HG03565 (cell line): ENCODE measurements around the gene PRICKLE1.
"Not testable (repeated sequence)": the region's sequence is repeated elsewhere in the genome, so short reads cannot be mapped to it uniquely, and the experiment has no call there.

Experiments used
- ATAC-seq: cut with Tn5 transposase; IDR thresholded peaks from one replicate; pipeline ENCODE4 v1.9.1; 2021; ENCODE audit warnings: mild to moderate bottlenecking, moderate library complexity; ENCODE audit not compliant: unreplicated experiment

PRICKLE1 gene

GRCh38 chr12:42557586-42558172 is 31.9 kb downstream of the PRICKLE1 start:
- no peak for ATAC-seq

- no peak for ATAC-seq
Measured at GRCh38 chr12:42556917-42557316, 32.6 kb downstream of the PRICKLE1 start.

- no peak for ATAC-seq
Measured at GRCh38 chr12:42552822-42553221, 36.7 kb downstream of the PRICKLE1 start.

- ATAC-seq = no peak
Measured at GRCh38 chr12:42550800-42551199, 38.7 kb downstream of the PRICKLE1 start.

- no peak for ATAC-seq
Measured at GRCh38 chr12:42546709-42547108, 42.8 kb downstream of the PRICKLE1 start.

- no peak for ATAC-seq
Measured at GRCh38 chr12:42541965-42542364, 47.6 kb downstream of the PRICKLE1 start.

- ATAC-seq = not testable (repeated sequence)
Measured at GRCh38 chr12:42541308-42541707, 48.2 kb downstream of the PRICKLE1 start.

- ATAC-seq = no peak
Measured at GRCh38 chr12:42539696-42540095, 49.9 kb downstream of the PRICKLE1 start.

GRCh38 chr12:42538203-42538602 is 51.3 kb downstream of the PRICKLE1 start:
- no peak for ATAC-seq

- no peak for ATAC-seq
Measured at GRCh38 chr12:42534184-42534838, 55.2 kb downstream of the PRICKLE1 start.

GRCh38 chr12:42530284-42530683 is 59.3 kb downstream of the PRICKLE1 start:
- no peak for ATAC-seq

- no peak for ATAC-seq
Measured at GRCh38 chr12:42525444-42525843, 64.1 kb downstream of the PRICKLE1 start.

GRCh38 chr12:42524716-42525115 is 64.8 kb downstream of the PRICKLE1 start:
- ATAC-seq = no peak

GRCh38 chr12:42516573-42516972 is 73.0 kb downstream of the PRICKLE1 start:
- no peak for ATAC-seq

- ATAC-seq = no peak
Measured at GRCh38 chr12:42511656-42512055, 77.9 kb downstream of the PRICKLE1 start.

- no peak for ATAC-seq
Measured at GRCh38 chr12:42510823-42511222, 78.7 kb downstream of the PRICKLE1 start.

- no peak for ATAC-seq
Measured at GRCh38 chr12:42508913-42509460, 80.6 kb downstream of the PRICKLE1 start.

GRCh38 chr12:42507565-42507964 is 82.0 kb downstream of the PRICKLE1 start:
- ATAC-seq = no peak

GRCh38 chr12:42507081-42507480 is 82.5 kb downstream of the PRICKLE1 start:
- no peak for ATAC-seq

GRCh38 chr12:42504049-42504448 is 85.5 kb downstream of the PRICKLE1 start:
- ATAC-seq = no peak

GRCh38 chr12:42502682-42503081 is 86.9 kb downstream of the PRICKLE1 start:
- no peak for ATAC-seq

GRCh38 chr12:42498549-42499247 is 90.8 kb downstream of the PRICKLE1 start:
- no peak for ATAC-seq
